Adrenal gland (tissue), 12 donors: ENCODE data around the gene SATB1. TPM values are rescaled to one million over a fixed set of nuclear protein-coding genes. Genes with fewer than 3 reads are reported as not detected.

Source experiments
- DNase-seq, 7 donors: peaks; one replicate each; pipeline ENCODE4 v3.0.0-alpha.2; 2019 to 2020
- H3K27ac ChIP-seq, 5 donors: fragments of 200-600 bp; sonication (generic) in 4 of 5; 1 replicate in 3 of 5; 2 replicates in 2 of 5; pipeline versions ENCODE4 v1.5.1 to v1.8.0; 2016 to 2020; ENCODE audit warnings: mild to moderate bottlenecking in 1 of 5
- H3K27me3 ChIP-seq: fragments of 200-600 bp; 2 replicates; pipeline ENCODE4 v1.8.0; 2021
- H3K36me3 ChIP-seq, 2 donors: fragments of 200-600 bp; replicated peaks in 1 of 2; 1 replicate in 1 of 2; 2 replicates in 1 of 2; pipeline versions ENCODE4 v1.5.1 to v1.8.0; 2018 to 2022
- H3K4me1 ChIP-seq, 2 donors: fragments of 200-600 bp; replicated peaks in 1 of 2; 1 replicate in 1 of 2; 2 replicates in 1 of 2; pipeline versions ENCODE4 v1.5.1 to v1.8.0; 2018 to 2021
- H3K4me3 ChIP-seq, 4 donors: fragments of 200-600 bp; sonication (generic) in 3 of 4; one replicate each; pipeline ENCODE4 v1.5.1; 2016 to 2018
- H3K9me3 ChIP-seq, 3 donors: fragments of 200-600 bp; sonication (generic) in 1 of 3; replicated peaks in 1 of 3; 1 replicate in 2 of 3; 2 replicates in 1 of 3; pipeline versions ENCODE4 v1.5.1 to v1.8.0; 2016 to 2021
- CTCF ChIP-seq, 6 experiments: fragments of 450-650 bp in 4 of 6; fragments of 200-600 bp in 2 of 6; sonication (generic) in 1 of 6; IDR thresholded peaks; 1 replicate in 5 of 6; 2 replicates in 1 of 6; pipeline versions ENCODE4 v1.5.1 to v1.8.0; 2016 to 2021; ENCODE audit warnings: antibody characterized with exemption in 6 of 6, mild to moderate bottlenecking in 2 of 6, moderate library complexity in 1 of 6
- POLR2A ChIP-seq, 2 donors: fragments of 450-650 bp; IDR thresholded peaks; one replicate each; pipeline ENCODE4 v1.6.1; 2017; ENCODE audit warnings: antibody characterized with exemption in 2 of 2, mild to moderate bottlenecking in 2 of 2, moderate library complexity in 1 of 2
- WGBS, 4 donors: extraction: QIAGEN DNeasy Blood & Tissue Kit in 2 of 4; methylation state at CpG; one replicate each; pipeline versions ENCODE4 v1.1.5 to v1.1.7; 2013 to 2017; 5-methylcytosine and 5-hydroxymethylcytosine counted together
- intact Hi-C, 2 donors: fragments of 100-400 bp; cut with DNase I; formaldehyde crosslinking; loops; one replicate each; pipeline versions ENCODE4 v1.14.1 to v1.15.0; 2022 to 2023
- polyA plus RNA-seq, 3 donors: library from polyadenylated mRNA; stranded (reverse); fragments of 200-250 nt in 2 of 3; fragments of 350-450 nt in 1 of 3; fragmentation: Illumina TruSeq in 1 of 3; extraction: RNeasy Lipid Tissue Mini Kit (QIAGEN cat#74804) in 1 of 3; gene quantifications; one replicate each; pipeline ENCODE4 v1.2.3, GENCODE V29; 2013 to 2014
- total RNA-seq, 9 donors: library from RNA; depleted of rRNA in 4 of 9; stranded (reverse); fragments of >200 nt in 4 of 9; fragments of 120-200 nt in 1 of 9; fragmentation: NEBNext Ultra II Directional in 1 of 9; extraction: Animal tissue kit (Norgen Biotek cat#: 25700) in 1 of 9; gene quantifications; one replicate each; pipeline versions ENCODE4 v1.1.0 to v1.2.4, GENCODE V29; 2013 to 2023
- donor health status: healthy with polysubstance abuse.
- donor health status: Bipolar disorder and iron deficiency.
- donor health status: DM: yes; HTN: yes; CAD: no.
- donor health status: DM: no; HTN: no; CAD: no.
- donor health status: DM: no; HTN: no; CAD: no.
- donor health status: DM: yes; HTN: yes; CAD: no.

Gene SATB1
- total and polyA plus RNA-seq, 12 donors = 9.1 to 31.5 (median 12.9) TPM

- Histone ChIP-seq H3K27me3 (no peaks in the 10 kb centered on the region), H3K36me3 (no peaks in the 10 kb centered on the region), H3K27ac (no peak overlapping the region), H3K9me3 (no peaks in the 10 kb centered on the region), H3K4me3 (no peak overlapping the region), H3K4me1 (no peaks in the 10 kb centered on the region)
- WGBS, 4 donors = 81 to 87% (median 84%) methylated on average over 4 of the region's 4 CpGs
- TF ChIP-seq POLR2A (IDR thresholded peaks at IDR 0.05) (no peak), CTCF (IDR thresholded peaks at IDR 0.05) (no peak)
- DNase-seq = no peak
- intact Hi-C loops = no loop called here
Measured at GRCh38 chr3:18372786-18373405, 52.2 kb downstream of the SATB1 start.

- 85 to 95% (median 92%) methylated on average over 7 of the region's 7 CpGs for WGBS, 4 donors
Measured at GRCh38 chr3:18370672-18371071, 54.5 kb downstream of the SATB1 start.

GRCh38 chr3:18369551-18370185 is 55.5 kb downstream of the SATB1 start:
- Histone ChIP-seq H3K27ac (no peak overlapping the region), H3K9me3 (no peaks in the 10 kb centered on the region), H3K4me3 (no peak overlapping the region), H3K4me1 (no peaks in the 10 kb centered on the region), H3K27me3 (no peaks in the 10 kb centered on the region), H3K36me3 (no peaks in the 10 kb centered on the region)
- no peak for DNase-seq
- TF ChIP-seq CTCF (IDR thresholded peaks at IDR 0.05) (no peak), POLR2A (IDR thresholded peaks at IDR 0.05) (no peak)
- intact Hi-C loops = no loop called here
- 66 to 77% (median 73%) methylated on average over 13 of the region's 13 CpGs for WGBS, 4 donors

More at GRCh38 chr3:18370672-18371071, 54.5 kb downstream of the SATB1 start:
- Histone ChIP-seq H3K27me3 (no peaks in the 10 kb centered on the region), H3K9me3 (no peaks in the 10 kb centered on the region), H3K4me1 (no peaks in the 10 kb centered on the region), H3K4me3 (no peak overlapping the region), H3K36me3 (no peaks in the 10 kb centered on the region), H3K27ac (no peak overlapping the region)
- intact Hi-C loops = no loop called here
- TF ChIP-seq CTCF (IDR thresholded peaks at IDR 0.05) = no peak
- no peak for TF ChIP-seq POLR2A (IDR thresholded peaks at IDR 0.05)
- no peak for DNase-seq

- Histone ChIP-seq H3K27ac (no peak overlapping the region), H3K36me3 (no peaks in the 10 kb centered on the region), H3K9me3 (no peaks in the 10 kb centered on the region), H3K4me1 (no peaks in the 10 kb centered on the region), H3K27me3 (no peaks in the 10 kb centered on the region), H3K4me3 (no peak overlapping the region)
- TF ChIP-seq CTCF (IDR thresholded peaks at IDR 0.05) (no peak), POLR2A (IDR thresholded peaks at IDR 0.05) (no peak)
- DNase-seq = no peak
- intact Hi-C loops = no loop called here
- 91 to 96% (median 94%) methylated on average over 3 of the region's 3 CpGs for WGBS, 4 donors
Measured at GRCh38 chr3:18366258-18366657, 58.9 kb downstream of the SATB1 start.
